ENCODE measurements around the gene EHHADH.
A peak's percentile ranks its signal among the peaks of the same experiment; 100 is the strongest.

Gene EHHADH

DNA sequence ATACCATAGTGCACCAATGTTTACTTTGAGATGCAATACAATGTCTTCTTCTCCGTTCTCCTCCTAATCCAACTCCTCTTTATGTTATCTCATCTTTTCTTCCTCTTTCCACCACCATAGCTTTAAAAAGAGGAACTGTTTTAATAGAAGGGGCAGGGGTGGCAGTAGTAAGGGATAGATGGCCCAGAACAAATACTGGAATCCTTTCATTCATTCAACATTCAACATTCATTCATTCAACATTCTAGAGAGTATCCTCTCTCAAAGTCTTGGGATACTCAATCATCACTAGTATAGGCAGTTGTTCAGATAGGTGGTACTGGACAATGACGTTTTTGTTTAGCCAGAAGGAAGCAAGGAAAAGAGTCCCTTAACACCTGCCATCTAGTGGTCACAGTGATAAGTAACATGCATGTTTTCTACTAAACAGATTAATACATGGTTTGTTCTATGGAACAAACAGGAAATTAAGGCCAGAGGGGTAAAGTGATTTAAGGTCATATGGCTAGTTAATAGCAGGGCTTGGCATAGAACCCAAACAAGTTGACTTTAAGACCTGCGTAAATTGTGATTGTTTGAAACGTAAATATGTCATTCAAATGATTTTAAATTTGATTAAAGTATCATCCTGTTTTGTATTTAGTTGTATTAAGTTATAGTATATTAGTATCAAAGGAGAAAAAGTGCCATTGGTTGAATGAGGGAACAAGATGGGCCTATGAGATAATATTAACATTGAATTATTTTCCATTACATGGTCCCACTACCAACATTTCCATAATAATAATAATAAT, 26.9 kb upstream of the EHHADH start:
- TF ChIP-seq CTCF (IDR thresholded peaks at IDR 0.05; ENCODE audit: low read depth, low read length, missing control alignments): peak; percentile 67
- H3K4me3 ChIP-seq (replicated peaks; ENCODE audit: low read depth, low read length): no peak overlapping the region
- peak; percentile 54 for DNase-seq (ENCODE audit: extremely low read depth, low read depth)

DNA sequence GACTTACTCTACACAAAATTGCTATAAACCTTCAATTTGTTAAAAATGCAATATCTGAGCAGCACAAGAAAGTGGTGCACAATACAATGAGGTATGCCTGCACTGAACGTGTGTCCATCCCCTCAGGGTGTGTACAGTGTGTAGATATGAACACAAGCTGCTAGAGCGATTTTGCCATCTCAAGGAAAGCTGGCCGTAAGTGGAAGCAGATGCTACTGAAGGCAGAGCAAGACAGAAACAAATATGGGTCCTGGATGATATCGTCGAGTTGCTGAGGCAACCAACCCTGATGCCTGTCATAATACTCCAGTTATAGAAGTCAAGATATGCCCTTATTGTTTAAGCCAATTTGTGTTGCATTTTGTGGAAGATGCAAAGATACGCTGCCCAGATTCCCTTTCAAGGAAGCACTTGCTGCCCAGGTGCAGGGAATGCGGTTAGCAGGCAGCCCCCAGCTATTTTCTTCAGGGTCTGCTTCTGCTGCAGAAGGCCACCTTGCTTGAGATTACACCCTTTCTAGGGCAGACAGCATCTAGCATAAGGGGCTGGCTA, 25.8 kb upstream of the EHHADH start:
- no peak for DNase-seq (ENCODE audit: extremely low read depth, low read depth)
- no peak for TF ChIP-seq CTCF (IDR thresholded peaks at IDR 0.05; ENCODE audit: low read depth, low read length, missing control alignments)

GRCh38 chr3:185276415-185276814, 22.6 kb upstream of the EHHADH start:
- no peak overlapping the region for H3K4me3 ChIP-seq (replicated peaks; ENCODE audit: low read depth, low read length)
- DNase-seq (ENCODE audit: extremely low read depth, low read depth): no peak
- TF ChIP-seq CTCF (IDR thresholded peaks at IDR 0.05; ENCODE audit: low read depth, low read length, missing control alignments): no peak

More for the DNA sequence above, 25.8 kb upstream of the EHHADH start:
- H3K4me3 ChIP-seq (replicated peaks; ENCODE audit: low read depth, low read length): no peak overlapping the region

DNA sequence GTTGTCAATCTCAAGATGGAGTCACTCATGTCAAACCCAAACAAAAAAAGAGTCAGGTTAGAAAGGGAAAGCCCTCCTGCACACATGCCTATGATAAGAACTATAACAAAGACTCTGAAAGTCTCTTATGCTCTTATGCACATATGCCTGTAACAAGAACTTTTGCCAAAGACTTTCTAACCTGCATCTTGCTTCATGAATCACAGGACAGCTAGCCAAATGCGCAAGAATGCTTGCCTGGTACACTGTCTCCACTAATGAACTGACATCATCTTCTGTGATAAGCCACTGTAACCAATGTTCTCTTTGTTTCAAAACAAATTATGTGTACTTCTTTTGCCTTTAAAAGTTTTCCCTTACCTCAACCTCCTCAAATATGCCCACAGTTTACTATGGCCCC, 18.2 kb upstream of the EHHADH start:
- DNase-seq (ENCODE audit: extremely low read depth, low read depth): no peak
- no peak for TF ChIP-seq CTCF (IDR thresholded peaks at IDR 0.05; ENCODE audit: low read depth, low read length, missing control alignments)
- H3K4me3 ChIP-seq (replicated peaks; ENCODE audit: low read depth, low read length): no peak overlapping the region

- no peak for DNase-seq (ENCODE audit: extremely low read depth, low read depth)
- TF ChIP-seq CTCF (IDR thresholded peaks at IDR 0.05; ENCODE audit: low read depth, low read length, missing control alignments): no peak
- no peak overlapping the region for H3K4me3 ChIP-seq (replicated peaks; ENCODE audit: low read depth, low read length)
These were observed 17.1 kb upstream of the EHHADH start for GRCh38 chr3:185270956-185271332.

GRCh38 chr3:185270262-185270955, 16.6 kb upstream of the EHHADH start:
- no peak overlapping the region for H3K4me3 ChIP-seq (replicated peaks; ENCODE audit: low read depth, low read length)
- peak; percentile 64 for TF ChIP-seq CTCF (IDR thresholded peaks at IDR 0.05; ENCODE audit: low read depth, low read length, missing control alignments)
- peak; percentile 24 for DNase-seq (ENCODE audit: extremely low read depth, low read depth)

All from HFF-Myc (cell line).